NT2/D1 (cell line): ENCODE measurements around the gene TAF4B.

Experiments
- DNase-seq: peaks from one replicate; pipeline ENCODE4 v3.0.0-alpha.2; 2011; ENCODE audit warnings: low read depth, low spot score
- H3K27me3 ChIP-seq: 2 replicates; pipeline ENCODE4 v1.6.0; 2011; ENCODE audit warnings: mild to moderate bottlenecking; ENCODE audit not compliant: insufficient read length, insufficient read depth
- H3K36me3 ChIP-seq: 2 replicates; pipeline ENCODE4 v1.6.1; 2011; ENCODE audit warnings: mild to moderate bottlenecking, low read length, mixed read lengths; ENCODE audit not compliant: insufficient read depth, insufficient read length
- H3K4me1 ChIP-seq: 2 replicates; pipeline ENCODE4 v1.5.1; 2011; ENCODE audit not compliant: insufficient read depth, insufficient read length
- H3K4me3 ChIP-seq: 2 replicates; pipeline ENCODE4 v1.5.1; 2011; ENCODE audit warnings: low read depth; ENCODE audit not compliant: insufficient read length
- H3K9ac ChIP-seq: 2 replicates; pipeline ENCODE4 v1.6.0; 2011; ENCODE audit warnings: low read depth; ENCODE audit not compliant: insufficient read length
- H3K9me3 ChIP-seq: 2 replicates; pipeline ENCODE4 v1.5.1; 2011; ENCODE audit warnings: mild to moderate bottlenecking, low read length; ENCODE audit not compliant: insufficient read depth
- SUZ12 ChIP-seq: IDR thresholded peaks from 2 replicates; pipeline ENCODE4 v1.6.1; 2011; ENCODE audit not compliant: insufficient read length, insufficient read depth; ENCODE audit errors: extremely low read depth
- YY1 ChIP-seq: IDR thresholded peaks from 2 replicates; pipeline ENCODE4 v1.6.1; 2011; ENCODE audit not compliant: insufficient read length, insufficient read depth
- ZNF274 ChIP-seq: IDR thresholded peaks from 2 replicates; pipeline ENCODE4 v1.6.1; 2011; ENCODE audit warnings: mild to moderate bottlenecking, low read depth, low read length

Gene TAF4B

DNA sequence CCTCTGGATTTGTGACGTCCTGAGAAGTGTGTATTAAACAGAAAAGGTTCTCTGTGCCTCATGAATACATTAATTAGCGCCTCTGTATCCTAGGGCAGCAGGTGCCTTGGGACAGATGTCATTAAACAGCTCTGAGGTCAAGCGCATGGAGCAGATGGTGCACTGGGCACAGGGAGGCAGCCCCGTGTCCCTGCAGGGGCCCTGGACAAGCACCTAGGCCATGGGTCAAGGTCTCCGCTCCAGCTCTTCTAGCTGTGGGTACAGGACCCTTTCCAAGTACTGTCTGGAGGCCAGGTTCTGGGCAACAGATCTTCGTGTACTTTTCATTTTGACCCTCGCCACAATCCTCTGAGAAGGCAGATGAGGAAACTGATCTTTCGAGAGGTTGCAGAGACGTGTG lies 195.7 kb downstream of the TAF4B start:
- DNase-seq, result no peak
- H3K4me3 ChIP-seq, result no peak overlapping the region
- H3K9me3 ChIP-seq, result no peaks in the 10 kb centered on the region
- no peaks in the 10 kb centered on the region for H3K36me3 ChIP-seq
- H3K27me3 ChIP-seq, result no peaks in the 10 kb centered on the region
- TF ChIP-seq SUZ12 (no peak), ZNF274 (no peak), YY1 (no peak)
- no peaks in the 10 kb centered on the region for H3K4me1 ChIP-seq
- H3K9ac ChIP-seq, result no peak overlapping the region

GRCh38 chr18:26422472-26423162 lies 196.4 kb downstream of the TAF4B start:
- TF ChIP-seq ZNF274 (no peak), YY1 (no peak), SUZ12 (no peak)
- H3K4me1 ChIP-seq, result no peaks in the 10 kb centered on the region
- no peak overlapping the region for H3K4me3 ChIP-seq
- H3K9me3 ChIP-seq, result no peaks in the 10 kb centered on the region
- H3K9ac ChIP-seq, result no peak overlapping the region
- no peak for DNase-seq
- no peaks in the 10 kb centered on the region for H3K27me3 ChIP-seq
- H3K36me3 ChIP-seq, result no peaks in the 10 kb centered on the region

DNA sequence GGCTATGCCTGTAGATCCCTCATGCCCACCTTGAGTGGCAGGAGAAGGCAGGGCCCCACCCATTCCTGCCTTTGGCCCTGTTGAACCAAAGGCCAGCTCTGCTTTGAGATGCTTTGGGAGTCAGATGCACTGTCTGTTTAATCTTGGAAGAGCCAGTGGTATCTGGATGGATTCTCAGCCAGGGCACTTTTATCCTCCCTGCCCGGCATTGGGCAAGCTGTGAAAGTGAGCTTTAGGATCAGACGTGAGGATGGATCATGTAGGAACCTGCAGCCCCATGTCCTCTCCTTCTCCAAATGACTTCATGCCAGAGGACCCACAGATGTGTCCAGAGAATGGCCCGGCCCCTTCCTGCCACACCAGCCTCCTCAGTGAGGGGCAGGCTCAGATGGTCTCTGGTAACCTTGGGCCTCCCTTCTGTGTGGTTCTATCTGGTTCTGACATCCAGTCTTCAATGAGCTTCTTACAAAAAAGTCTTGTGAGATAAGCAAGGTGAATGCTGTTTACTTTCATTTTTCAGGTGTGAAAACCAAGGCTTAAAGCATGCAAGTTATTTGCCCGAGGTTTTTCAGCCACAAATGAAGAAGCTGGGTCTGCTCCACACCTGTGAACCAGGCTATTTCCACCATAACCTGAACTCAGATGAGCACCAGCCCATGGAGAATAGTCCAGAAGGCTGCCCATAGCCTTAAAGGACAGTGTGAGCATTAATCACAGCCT lies 198.3 kb downstream of the TAF4B start:
- no peaks in the 10 kb centered on the region for H3K9me3 ChIP-seq
- no peak overlapping the region for H3K4me3 ChIP-seq
- no peaks in the 10 kb centered on the region for H3K4me1 ChIP-seq
- H3K27me3 ChIP-seq, result no peaks in the 10 kb centered on the region
- no peak for TF ChIP-seq YY1
- no peak for TF ChIP-seq SUZ12
- no peak for TF ChIP-seq ZNF274
- no peaks in the 10 kb centered on the region for H3K36me3 ChIP-seq
- no peak overlapping the region for H3K9ac ChIP-seq
- DNase-seq, result no peak

DNA sequence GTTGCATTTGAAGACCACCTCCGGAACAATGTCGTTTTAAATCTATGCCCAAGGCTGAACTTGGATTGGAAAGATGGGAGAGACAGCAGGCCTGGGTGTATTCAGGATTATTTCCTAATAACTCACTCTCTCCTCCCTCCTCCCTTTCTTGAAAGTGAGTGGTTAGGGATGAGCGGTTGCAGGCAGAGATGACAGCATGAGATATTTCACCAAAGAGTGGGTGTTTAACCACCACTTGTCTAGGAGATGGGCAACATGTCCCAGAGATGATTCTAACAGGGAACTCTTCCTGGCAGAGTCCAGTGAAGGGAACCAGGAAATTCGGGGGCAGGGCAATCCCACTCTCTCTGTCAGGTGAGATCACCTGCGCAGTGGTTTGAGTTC lies 198.9 kb downstream of the TAF4B start:
- no peaks in the 10 kb centered on the region for H3K4me1 ChIP-seq
- H3K9ac ChIP-seq, result no peak overlapping the region
- no peak for DNase-seq
- no peak overlapping the region for H3K4me3 ChIP-seq
- H3K36me3 ChIP-seq, result no peaks in the 10 kb centered on the region
- no peaks in the 10 kb centered on the region for H3K27me3 ChIP-seq
- no peaks in the 10 kb centered on the region for H3K9me3 ChIP-seq
- TF ChIP-seq SUZ12 (no peak), YY1 (no peak), ZNF274 (no peak)

- Histone ChIP-seq H3K27me3 (no peaks in the 10 kb centered on the region), H3K9ac (no peak overlapping the region), H3K9me3 (no peaks in the 10 kb centered on the region), H3K36me3 (no peaks in the 10 kb centered on the region), H3K4me3 (no peak overlapping the region), H3K4me1 (no peaks in the 10 kb centered on the region)
- no peak for DNase-seq
- TF ChIP-seq YY1 (no peak), ZNF274 (no peak), SUZ12 (no peak)
Measured at GRCh38 chr18:26429535-26430226, 203.4 kb downstream of the TAF4B start.

GRCh38 chr18:26432651-26433424 lies 206.6 kb downstream of the TAF4B start:
- Histone ChIP-seq H3K4me1 (no peaks in the 10 kb centered on the region), H3K9ac (no peak overlapping the region), H3K36me3 (no peaks in the 10 kb centered on the region), H3K27me3 (no peaks in the 10 kb centered on the region), H3K4me3 (no peak overlapping the region), H3K9me3 (no peaks in the 10 kb centered on the region)
- TF ChIP-seq SUZ12, result no peak
- no peak for TF ChIP-seq YY1
- no peak for TF ChIP-seq ZNF274
- DNase-seq, result no peak

GRCh38 chr18:26434887-26435286 lies 208.6 kb downstream of the TAF4B start:
- H3K27me3 ChIP-seq, result no peaks in the 10 kb centered on the region
- no peaks in the 10 kb centered on the region for H3K4me1 ChIP-seq
- no peak overlapping the region for H3K4me3 ChIP-seq
- no peak for TF ChIP-seq YY1
- no peak for TF ChIP-seq ZNF274
- no peak for TF ChIP-seq SUZ12
- H3K9ac ChIP-seq, result no peak overlapping the region
- no peaks in the 10 kb centered on the region for H3K36me3 ChIP-seq
- no peaks in the 10 kb centered on the region for H3K9me3 ChIP-seq
- no peak for DNase-seq
